GM18498 (cell line): ENCODE results near the gene HLA-B.

ENCODE experiments used
- ATAC-seq: cut with Tn5 transposase; IDR thresholded peaks from one replicate; pipeline ENCODE4 v1.9.1; 2021; ENCODE audit warnings: mild to moderate bottlenecking, moderate library complexity; ENCODE audit not compliant: unreplicated experiment

Gene HLA-B

DNA sequence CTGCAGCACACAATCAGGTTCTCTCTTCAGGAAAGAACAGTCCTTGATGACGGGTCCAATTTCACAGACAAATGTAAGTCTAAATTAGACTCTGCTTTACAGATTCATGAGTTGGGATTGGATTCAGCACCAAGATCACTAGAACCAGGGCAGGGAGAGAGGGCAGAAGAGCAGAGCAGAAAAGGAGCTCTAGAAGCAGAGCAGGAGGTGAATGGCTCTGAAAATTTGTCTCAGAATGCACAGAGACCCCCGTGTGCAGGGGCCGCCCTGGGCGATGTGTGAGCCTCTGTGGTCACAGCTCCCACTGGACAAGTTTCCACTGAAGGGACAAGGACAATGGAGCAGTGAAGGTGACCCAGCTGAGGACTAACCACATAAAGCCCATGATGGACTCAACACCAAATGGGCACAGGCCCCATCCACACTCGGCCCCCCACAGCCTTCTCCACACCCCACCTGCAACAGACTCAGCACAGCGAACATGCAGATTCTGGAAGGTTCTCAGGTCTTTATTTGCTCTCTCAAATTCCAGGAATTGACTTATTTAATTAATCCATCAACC is 3.5 kb downstream of the HLA-B start:
- ATAC-seq, result no peak

DNA sequence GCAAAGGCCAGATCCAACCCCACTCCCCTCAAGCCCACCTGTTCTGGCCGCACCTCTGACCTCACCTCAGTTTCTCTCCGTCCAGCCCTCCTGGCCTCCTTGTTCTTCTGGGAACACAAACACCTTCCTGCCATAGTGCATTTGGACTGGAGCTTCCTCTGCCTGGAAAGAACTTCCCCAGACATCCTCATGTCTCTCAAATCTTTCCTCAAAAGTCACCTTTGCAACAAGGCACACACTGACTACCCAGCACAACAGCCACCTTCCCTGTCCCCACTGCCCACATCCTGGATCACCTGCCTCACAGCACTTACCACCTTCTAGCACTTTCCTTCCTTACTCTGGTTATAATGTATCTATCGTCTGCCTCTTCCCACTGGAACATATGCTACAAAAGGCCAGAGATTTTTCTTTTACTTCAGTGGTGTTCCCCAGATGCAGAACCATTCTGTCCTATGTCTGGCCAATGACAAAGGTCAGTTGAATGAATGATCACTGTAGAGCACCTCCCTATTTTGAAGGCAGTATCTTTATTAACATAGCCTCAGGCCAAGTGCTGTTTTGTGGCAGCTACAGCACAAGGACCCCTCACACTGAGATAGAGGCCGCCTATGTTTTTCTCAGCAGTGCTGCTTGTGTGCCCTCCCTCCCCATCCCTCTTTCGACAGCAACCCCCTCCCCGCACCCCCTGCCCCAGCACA is 4.1 kb downstream of the HLA-B start:
- ATAC-seq, result no peak

DNA sequence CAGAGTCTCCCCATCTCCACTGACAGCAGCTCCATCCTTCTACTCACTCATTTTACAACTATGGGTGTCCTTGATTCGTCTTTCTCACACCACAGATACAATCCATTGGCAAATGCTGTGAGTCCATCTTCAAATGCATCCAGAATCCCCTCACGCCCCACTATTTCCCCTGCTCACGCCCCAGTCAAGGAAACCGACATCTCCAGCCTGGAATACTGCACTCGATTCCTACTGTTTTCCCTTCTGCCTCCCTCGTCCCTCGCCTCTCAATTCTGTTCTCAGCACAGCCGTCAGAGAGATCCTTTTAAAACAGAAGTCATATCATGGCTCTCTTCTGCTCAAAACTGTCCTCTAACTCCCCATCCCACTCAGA is 4.7 kb downstream of the HLA-B start:
- no peak for ATAC-seq

DNA sequence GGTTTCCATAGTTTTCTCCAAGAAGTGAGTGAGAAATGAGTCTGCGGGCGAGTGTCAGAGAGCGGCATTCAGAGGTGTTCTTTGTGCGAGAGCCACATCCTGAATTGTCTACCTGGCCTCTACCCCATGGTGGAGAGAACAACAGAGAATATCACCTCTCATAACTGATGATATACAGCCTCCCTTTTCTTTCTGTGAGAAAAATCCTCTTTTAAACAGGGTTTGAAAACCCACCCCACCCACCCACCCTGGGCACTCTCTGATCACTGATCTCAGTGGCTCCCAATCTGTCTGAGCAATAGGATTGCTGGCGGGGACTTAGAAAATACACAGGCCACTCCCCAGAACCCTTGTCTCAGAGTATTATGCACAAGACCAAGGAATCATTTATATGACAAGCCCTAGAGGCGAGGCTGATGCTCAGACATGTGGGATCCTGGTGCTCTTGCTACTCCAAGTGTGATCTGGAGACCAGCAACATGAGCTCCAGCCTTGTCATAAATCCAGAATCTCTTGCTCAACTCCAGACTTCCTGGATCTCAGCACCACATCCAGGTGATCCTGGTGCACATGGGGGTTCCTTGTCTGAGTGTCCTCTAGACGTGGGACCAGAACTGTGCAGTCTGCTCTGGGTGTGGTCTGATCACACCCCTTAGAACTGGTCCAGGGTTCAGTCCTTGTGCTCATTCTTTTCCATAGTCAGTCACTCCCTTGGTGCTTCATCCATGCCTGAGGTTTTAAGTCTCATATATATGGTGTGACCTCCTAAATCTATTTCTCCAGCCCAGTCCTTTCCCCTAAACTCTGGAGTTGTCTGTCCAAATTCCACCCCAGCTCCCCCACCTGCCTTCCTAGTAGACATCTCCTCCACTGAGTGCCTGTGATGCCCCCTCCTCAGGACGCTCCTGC is 5.3 kb downstream of the HLA-B start:
- no peak for ATAC-seq

DNA sequence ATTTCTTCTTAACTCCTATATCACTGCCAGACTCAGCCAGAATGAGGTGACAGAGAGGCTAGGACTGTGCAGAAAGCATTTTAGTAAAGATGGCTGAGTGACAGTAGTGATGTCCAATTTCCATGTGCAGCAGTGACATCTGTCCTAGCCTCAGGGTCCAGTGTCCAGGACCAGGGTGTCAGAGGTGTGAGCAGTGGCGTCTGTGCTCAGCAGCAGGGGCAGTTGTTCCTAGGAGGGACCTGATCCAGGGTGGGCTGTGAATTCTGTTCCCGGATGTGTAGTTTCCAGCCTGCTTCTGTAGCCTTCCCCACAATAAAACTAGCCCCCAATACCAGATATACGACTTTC is 6.0 kb downstream of the HLA-B start:
- ATAC-seq, result no peak

DNA sequence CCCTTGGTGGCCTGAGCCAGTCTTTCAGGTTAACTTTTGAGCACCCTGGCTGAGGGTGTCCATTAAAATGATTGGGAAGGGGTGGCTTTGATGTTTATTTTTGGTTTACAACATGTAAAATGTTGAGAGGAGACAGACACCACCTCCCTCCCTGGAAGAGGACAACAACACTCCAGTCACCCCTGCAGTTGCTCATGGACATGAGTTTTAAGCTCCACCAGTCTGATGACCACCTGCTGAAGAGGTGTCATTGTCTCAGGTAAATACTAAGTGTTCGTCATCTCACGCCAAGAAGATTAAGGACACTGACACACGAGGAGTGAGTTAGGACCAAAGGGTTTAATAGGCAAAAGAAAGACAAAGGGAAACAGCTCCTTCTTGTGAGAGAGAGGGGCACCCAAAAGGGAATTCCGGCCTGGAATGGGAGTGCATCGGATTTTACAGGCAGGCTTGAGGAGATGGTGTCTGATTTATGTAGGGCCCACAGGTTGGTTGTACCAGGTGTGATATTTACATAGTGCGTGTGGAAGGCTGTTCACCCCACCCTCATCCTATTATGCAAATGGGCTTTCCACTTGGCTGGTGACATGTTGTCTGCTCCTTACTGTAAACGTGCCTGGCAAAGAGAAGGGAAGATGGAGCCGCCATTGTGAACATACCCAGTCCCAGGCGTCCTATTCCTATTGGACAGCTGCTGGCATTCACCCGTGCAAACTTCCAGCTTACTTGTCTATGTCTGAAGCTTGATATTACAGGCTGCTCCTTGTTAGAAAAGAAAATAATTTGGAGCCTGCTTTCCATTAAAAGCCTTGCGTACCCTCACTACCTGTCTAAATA is 6.6 kb downstream of the HLA-B start:
- no peak for ATAC-seq

DNA sequence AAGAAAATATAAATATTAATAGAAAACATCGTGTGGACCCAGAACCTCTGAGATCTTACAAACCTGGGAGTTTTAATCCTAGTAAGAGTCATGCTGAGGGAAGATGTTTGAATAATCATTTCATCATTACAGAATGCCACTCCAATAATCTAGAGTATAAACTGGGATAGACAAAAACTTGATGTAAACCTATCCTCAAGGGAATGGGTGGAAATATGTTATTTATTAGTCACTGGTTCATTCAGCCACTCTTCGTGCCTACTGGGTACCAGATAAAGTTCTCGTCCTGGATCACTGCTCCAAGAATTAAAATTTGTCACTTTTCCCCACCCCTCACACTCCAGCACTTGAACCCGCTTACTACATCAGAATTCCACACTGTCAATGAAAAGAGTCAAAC is 7.7 kb downstream of the HLA-B start:
- ATAC-seq, result no peak

DNA sequence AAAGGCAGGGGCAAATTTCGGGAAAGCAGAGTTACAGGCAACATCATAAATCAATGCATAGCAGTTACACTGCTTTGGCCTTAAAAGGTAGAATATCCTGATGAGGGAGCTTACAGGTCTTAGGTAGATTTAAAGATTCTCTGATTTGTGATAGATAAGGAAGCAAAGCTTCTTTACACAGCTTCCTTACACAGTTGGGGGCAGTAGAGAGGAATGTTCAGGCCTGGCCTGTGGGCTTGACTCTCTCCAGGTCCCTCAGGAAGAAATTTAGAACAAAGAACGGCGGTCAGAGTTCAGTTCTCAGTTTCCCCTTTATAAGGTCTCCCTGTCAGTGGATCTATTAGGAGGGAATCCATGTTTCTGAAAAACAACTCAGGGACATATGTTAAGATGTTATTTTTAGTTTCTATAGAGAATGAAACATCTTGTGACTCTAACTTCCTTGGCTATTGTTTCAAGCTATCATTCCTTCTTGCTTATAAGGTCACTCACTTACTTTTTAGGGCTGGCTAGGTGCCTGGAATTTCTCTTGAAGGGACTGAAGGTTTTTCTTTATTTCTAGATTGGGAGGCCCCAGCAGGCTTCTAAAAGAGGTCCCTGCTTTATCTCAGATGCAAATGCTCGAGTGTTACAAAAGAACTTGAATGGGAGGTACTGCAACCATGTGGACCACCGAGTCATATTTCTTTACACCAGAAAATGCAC is 11.8 kb downstream of the HLA-B start:
- no peak for ATAC-seq

DNA sequence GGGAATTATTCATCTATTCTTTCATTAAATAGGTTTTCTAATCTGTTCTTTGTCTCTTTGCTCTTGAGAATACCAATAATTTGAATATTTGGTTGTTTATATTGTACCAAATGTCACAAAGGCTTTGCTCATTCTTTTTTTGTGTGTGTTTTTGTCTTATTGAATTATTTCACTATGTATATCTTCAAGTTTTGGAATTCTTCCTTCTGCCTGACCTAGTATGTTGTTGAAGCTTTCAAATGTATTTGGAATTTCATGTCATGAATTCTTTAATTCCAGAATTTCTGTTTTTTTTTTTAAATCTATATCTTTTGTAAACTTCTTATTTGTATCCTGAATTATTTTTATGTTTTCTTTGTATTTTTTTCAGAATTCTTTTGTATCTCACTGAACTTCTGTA is 16.8 kb downstream of the HLA-B start:
- ATAC-seq, result no peak

DNA sequence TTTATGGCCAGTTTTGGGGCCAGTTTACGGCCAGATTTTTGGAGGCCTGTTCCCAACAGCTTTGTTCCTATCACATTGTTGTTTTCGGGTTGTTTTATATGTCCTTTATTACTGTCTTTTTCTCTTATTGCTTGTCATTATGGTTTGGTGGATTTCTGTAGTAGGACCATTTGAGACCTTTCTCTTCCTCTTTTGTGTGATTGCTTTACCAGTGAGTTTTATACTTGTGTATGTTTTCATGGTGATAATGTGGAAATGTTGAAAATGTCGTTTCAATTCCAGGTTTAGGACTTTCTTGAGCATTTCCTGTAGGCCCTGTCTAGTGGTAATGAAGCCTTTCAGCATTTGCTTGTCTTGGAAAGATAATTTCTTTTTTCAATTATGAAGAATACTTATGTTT is 17.8 kb downstream of the HLA-B start:
- ATAC-seq, result no peak

DNA sequence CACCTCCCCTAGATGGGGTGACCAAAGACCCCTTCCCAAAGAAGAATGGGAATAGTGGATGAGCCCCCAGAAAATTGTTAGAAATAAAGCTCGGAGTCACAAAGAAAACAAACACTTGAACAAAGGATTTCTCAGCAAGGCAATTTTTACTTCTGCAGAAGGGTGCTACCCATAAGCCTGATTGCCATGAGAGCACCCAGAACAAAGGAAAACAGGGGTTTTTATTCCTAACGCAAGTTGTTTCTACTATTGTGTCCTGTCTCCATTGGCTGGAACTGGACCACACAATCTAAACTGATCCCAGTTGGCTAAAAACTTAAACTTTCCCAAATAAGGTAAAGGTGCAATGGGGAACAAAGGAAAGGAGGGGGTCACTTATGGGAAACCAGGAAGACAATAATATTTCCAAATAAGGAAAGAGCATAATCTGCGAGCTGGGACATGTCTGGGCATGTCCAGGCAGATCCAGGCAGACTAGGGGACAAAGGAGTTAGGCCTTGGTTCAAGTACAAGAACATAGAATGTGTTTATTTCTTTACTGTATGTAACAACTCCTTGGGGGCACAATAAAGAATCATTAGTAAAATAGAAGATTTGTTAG is 20.0 kb downstream of the HLA-B start:
- ATAC-seq, result no peak

DNA sequence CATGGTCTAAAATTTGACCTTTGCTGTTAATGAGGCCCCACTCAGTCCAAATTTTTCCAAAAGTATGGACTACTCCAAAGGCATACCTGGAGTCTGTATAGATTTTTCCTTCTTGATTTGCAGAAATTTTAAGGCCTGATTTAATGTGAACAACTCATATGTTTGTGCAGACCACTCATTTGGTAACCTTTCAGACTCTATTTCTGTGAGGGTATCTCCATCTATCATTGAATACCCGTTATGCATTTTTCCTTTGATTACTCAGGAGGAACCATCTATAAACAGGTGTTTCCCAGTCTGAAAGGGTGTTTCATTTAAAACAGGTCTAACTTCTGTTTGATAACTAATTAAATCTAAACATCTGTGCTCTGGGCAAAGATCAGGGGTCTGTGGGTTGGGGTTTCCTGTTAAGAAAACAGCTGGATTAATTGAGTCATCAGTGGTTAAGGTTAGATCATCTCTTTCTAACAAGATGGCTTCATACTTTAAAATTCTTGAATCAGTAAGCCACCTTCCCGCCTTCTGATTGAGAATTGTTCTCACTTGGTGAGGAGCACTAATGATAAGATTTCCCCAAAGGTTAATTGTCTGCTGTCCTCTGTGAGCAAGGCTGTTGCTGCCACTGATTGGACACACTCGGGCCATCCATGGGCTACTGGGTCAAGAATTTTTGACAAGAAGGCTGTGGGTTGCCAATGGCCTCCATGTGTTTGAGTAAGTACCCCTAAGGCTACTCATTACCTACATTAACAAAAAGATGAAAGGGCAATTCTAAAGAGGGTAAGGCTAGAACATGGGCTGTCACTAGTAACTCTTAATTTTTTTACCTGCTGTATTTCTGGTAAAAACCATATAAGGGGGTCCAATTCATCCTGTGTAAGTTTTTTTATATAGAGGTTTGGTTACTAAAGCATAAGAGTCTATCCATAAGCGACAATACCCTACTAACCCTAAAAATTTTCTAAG is 24.1 kb downstream of the HLA-B start:
- no peak for ATAC-seq

DNA sequence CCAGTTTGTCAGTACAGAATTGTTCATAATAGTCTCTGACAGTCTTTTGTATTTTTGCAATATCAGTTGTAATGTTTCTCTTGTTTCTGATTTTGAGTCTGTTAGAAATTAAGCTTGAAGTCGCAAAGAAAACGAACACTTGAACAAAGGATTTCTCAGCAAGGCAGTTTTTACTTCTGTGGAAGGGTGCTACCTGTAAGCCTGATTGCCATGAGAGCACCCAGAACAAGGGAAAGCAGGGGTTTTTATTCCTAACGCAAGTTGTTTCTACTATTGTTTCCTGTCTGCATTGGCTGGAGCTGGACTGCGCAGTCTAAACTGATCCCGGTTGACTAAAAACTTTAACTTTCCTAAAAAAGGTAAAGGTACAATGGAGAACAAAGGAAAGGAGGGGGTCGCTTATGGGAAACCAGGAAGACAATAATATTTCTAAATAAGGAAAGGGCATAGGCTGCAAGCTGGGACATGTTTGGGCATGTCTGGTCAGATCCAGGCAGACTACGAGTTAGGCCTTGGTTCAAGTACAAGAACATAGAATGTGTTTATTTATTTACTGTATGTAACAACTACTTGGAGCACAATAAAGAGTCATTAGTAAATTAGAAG is 28.5 kb downstream of the HLA-B start:
- ATAC-seq, result no peak

DNA sequence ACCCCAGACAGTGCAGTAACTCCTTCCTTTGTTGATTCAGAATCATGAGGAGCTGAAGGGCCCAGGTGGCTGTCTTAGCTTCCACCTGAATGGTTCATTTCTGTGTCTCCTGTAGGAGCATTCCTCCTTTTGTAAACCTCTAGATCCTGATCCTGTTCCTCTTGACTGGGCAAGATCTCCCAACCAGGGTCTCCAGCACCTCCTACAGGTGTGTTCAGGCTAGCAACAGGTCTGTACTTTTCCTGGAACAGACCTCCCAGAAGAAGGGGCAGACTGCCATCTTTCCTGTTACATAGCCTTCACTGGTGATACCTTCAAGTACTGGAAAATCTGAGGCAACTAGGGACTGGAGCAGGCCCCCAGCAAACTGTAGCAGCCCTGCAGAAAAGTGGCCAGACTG is 35.2 kb downstream of the HLA-B start:
- ATAC-seq, result no peak

DNA sequence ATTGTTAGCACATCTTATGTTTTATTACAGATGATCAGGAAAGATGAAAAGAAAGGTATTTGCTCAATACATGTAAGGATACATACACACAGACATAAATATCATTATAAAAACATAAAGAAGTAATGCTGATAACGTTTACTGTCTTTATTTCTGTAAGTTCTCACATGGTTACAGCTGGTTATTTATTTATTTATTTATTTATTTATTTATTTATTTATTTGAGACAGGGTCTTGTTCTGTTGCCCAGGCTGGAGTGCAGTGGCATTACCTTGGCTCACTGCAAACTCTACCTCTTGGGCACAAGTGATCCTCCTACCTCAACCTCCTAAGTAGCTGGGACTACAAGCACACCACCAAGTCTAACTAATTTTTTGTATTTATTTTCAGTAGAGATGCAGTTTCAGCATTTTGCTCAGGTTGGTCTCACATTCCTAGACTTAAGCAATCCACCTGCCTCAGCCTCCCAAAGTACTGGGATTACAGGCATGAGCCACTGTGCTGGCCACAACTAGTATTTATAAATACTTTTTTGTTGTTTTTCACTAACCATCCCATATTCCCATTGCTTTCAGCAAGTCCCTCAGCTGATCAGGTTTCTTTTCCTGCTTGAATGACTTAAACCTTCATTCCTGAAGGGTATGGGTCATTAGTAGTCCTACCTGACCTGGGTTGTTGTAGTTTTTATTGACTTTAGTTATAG is 35.8 kb downstream of the HLA-B start:
- ATAC-seq, result no peak

DNA sequence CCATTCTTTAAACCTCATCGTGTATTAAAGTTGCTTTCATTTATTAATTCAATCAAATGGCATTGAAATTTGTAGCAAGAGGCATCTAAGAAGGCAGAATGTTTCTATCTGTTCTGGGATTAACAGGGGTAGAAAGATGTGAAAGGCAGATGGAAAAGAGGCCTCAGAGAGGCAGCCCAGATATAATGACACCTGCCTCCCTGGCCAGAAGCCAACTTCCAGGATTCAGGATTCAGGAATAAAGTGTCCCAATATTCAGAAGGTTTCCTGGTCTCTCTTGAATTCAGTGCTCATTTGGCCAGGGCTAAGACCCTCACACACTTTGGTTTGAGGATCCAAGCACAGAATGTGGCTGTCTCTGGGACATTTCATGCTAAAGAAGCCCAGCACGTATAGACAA is 39.9 kb downstream of the HLA-B start:
- no peak for ATAC-seq

DNA sequence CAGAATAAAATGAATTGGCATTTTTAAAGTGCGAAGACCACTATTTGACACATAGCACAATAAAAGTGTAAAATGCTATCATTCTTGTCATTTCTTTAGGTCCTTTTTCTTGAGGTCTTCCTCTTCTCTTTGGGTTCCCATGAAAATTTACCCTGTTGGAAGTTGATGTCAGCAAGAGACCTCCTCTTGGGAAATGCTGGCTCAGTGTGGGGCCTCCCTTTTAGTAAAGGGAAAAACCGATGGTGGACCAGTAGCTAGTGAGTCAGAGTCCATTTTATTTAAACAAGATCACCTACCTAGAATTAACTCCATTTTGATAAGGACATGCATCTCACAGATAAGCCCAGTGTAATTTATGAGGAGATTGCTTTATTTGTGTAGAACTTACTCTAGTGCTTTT is 47.3 kb downstream of the HLA-B start:
- no peak for ATAC-seq

DNA sequence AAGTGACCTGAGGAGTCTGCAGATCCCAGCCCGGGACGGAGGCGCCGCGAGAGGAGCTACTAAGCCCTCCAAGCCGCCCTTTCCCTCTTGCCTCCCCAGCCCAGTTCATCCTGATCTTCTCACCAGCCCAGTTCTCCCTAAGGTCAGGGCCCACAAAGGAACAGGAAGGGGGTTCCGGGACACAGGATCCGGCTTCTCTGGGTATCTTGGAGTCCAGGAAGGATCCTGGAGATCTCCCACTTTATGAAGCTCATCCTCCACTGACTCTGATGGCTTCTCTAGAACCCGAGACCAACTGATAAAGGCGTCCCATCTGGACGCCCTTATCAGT is 48.2 kb downstream of the HLA-B start:
- no peak for ATAC-seq
